Activated T-helper 17 cell treated with anti-CD3 and anti-CD28 coated beads, Interleukin-2, amount 50 U/mL, for 72 hours (primary cell): ENCODE results near the gene TRPC4AP. TPM values are rescaled to one million over a fixed set of nuclear protein-coding genes. Genes with fewer than 3 reads are reported as not detected.
A peak's percentile ranks its signal among the peaks of the same experiment; 100 is the strongest.

ENCODE experiments used
- ATAC-seq: fragments of 150-1000 bp; cut with Tn5 transposase; replicated peaks from 2 replicates; pipeline ENCODE4 v1.10.0; 2021; ENCODE audit warnings: mild to moderate bottlenecking, moderate library complexity
- H3K27ac Mint-ChIP-seq: one replicate; pipeline ENCODE4 v1.8.0; 2022; ENCODE audit warnings: mixed read lengths
- H3K27me3 Mint-ChIP-seq: one replicate; pipeline ENCODE4 v1.8.0; 2022; ENCODE audit warnings: mixed read lengths
- H3K36me3 Mint-ChIP-seq: one replicate; pipeline ENCODE4 v1.8.0; 2022; ENCODE audit warnings: low read depth, mild to moderate bottlenecking, mixed read lengths
- H3K4me1 Mint-ChIP-seq: one replicate; pipeline ENCODE4 v1.8.0; 2022; ENCODE audit warnings: mixed read lengths
- H3K4me3 Mint-ChIP-seq: one replicate; pipeline ENCODE4 v1.8.0; 2022; ENCODE audit warnings: mild to moderate bottlenecking, mixed read lengths
- H3K9me3 Mint-ChIP-seq: one replicate; pipeline ENCODE4 v1.8.0; 2022; ENCODE audit warnings: mixed read lengths
- total RNA-seq, 2 donors: library from RNA; stranded (reverse); gene quantifications; one replicate each; pipeline ENCODE4 v1.2.3, GENCODE V29; 2022

The TRPC4AP gene
- total RNA-seq, 2 donors from 2014 or later: 34.1 to 54.3 TPM

GRCh38 chr20:35021063-35021462 is 71.5 kb downstream of the TRPC4AP start:
- ATAC-seq: no peak
- H3K4me3 Mint-ChIP-seq: no peak overlapping the region
- H3K4me1 Mint-ChIP-seq: peaks cover 10% of the 10 kb centered on the region
- no peaks in the 10 kb centered on the region for H3K27me3 Mint-ChIP-seq
- H3K9me3 Mint-ChIP-seq: no peaks in the 10 kb centered on the region
- H3K27ac Mint-ChIP-seq: peak overlapping the region; percentile 35
- H3K36me3 Mint-ChIP-seq: peaks cover 97% of the 10 kb centered on the region

- Mint-ChIP-seq H3K9me3 (no peaks in the 10 kb centered on the region), H3K4me1 (peaks cover 10% of the 10 kb centered on the region), H3K27ac (peak overlapping the region; percentile 35), H3K27me3 (no peaks in the 10 kb centered on the region), H3K36me3 (peaks cover 97% of the 10 kb centered on the region), H3K4me3 (no peak overlapping the region)
- ATAC-seq: no peak
These were observed 72.3 kb downstream of the TRPC4AP start for GRCh38 chr20:35020108-35020928.

- Mint-ChIP-seq H3K4me1 (peaks cover 5% of the 10 kb centered on the region), H3K36me3 (peaks cover 98% of the 10 kb centered on the region), H3K27me3 (no peaks in the 10 kb centered on the region), H3K4me3 (no peak overlapping the region), H3K27ac (no peak overlapping the region), H3K9me3 (no peaks in the 10 kb centered on the region)
- ATAC-seq: no peak
These were observed 73.8 kb downstream of the TRPC4AP start for GRCh38 chr20:35018590-35019371.

- peaks cover 98% of the 10 kb centered on the region for H3K36me3 Mint-ChIP-seq
- H3K27me3 Mint-ChIP-seq: no peaks in the 10 kb centered on the region
- ATAC-seq: no peak
- no peak overlapping the region for H3K4me3 Mint-ChIP-seq
- H3K27ac Mint-ChIP-seq: peak overlapping the region; percentile 79
- peaks cover 5% of the 10 kb centered on the region for H3K4me1 Mint-ChIP-seq
- no peaks in the 10 kb centered on the region for H3K9me3 Mint-ChIP-seq
These were observed 75.3 kb downstream of the TRPC4AP start for GRCh38 chr20:35017099-35017835.

- ATAC-seq: no peak
- H3K4me1 Mint-ChIP-seq: peaks cover 5% of the 10 kb centered on the region
- peak overlapping the region; percentile 52 for H3K27ac Mint-ChIP-seq
- no peaks in the 10 kb centered on the region for H3K27me3 Mint-ChIP-seq
- H3K9me3 Mint-ChIP-seq: no peaks in the 10 kb centered on the region
- H3K4me3 Mint-ChIP-seq: no peak overlapping the region
- peaks cover 98% of the 10 kb centered on the region for H3K36me3 Mint-ChIP-seq
These were observed 76.8 kb downstream of the TRPC4AP start for GRCh38 chr20:35015863-35016193.

- H3K27me3 Mint-ChIP-seq: no peaks in the 10 kb centered on the region
- H3K4me1 Mint-ChIP-seq: no peaks in the 10 kb centered on the region
- H3K4me3 Mint-ChIP-seq: no peak overlapping the region
- H3K36me3 Mint-ChIP-seq: peaks cover 98% of the 10 kb centered on the region
- ATAC-seq: no peak
- no peaks in the 10 kb centered on the region for H3K9me3 Mint-ChIP-seq
- peak overlapping the region; percentile 43 for H3K27ac Mint-ChIP-seq
These were observed 78.1 kb downstream of the TRPC4AP start for GRCh38 chr20:35014537-35014936.

GRCh38 chr20:35013421-35014411 is 78.9 kb downstream of the TRPC4AP start:
- H3K36me3 Mint-ChIP-seq: peaks cover 100% of the 10 kb centered on the region
- H3K4me1 Mint-ChIP-seq: no peaks in the 10 kb centered on the region

GRCh38 chr20:35012227-35013069 is 80.2 kb downstream of the TRPC4AP start:
- no peak for ATAC-seq
- Mint-ChIP-seq H3K36me3 (peaks cover 100% of the 10 kb centered on the region), H3K27me3 (no peaks in the 10 kb centered on the region), H3K9me3 (no peaks in the 10 kb centered on the region), H3K4me1 (no peaks in the 10 kb centered on the region), H3K4me3 (no peak overlapping the region), H3K27ac (no peak overlapping the region)

More at GRCh38 chr20:35013421-35014411, 78.9 kb downstream of the TRPC4AP start:
- peak overlapping the region; percentile 43 for H3K27ac Mint-ChIP-seq
- ATAC-seq: no peak
- no peak overlapping the region for H3K4me3 Mint-ChIP-seq
- H3K27me3 Mint-ChIP-seq: no peaks in the 10 kb centered on the region
- H3K9me3 Mint-ChIP-seq: no peaks in the 10 kb centered on the region

GRCh38 chr20:35011589-35012226 is 80.9 kb downstream of the TRPC4AP start:
- Mint-ChIP-seq H3K9me3 (no peaks in the 10 kb centered on the region), H3K4me1 (no peaks in the 10 kb centered on the region), H3K27me3 (no peaks in the 10 kb centered on the region), H3K27ac (peak overlapping the region; percentile 67), H3K4me3 (no peak overlapping the region), H3K36me3 (peaks cover 100% of the 10 kb centered on the region)
- ATAC-seq: no peak

- Mint-ChIP-seq H3K27ac (peak overlapping the region; percentile 76), H3K4me3 (no peak overlapping the region), H3K9me3 (no peaks in the 10 kb centered on the region), H3K4me1 (no peaks in the 10 kb centered on the region), H3K36me3 (peaks cover 100% of the 10 kb centered on the region), H3K27me3 (no peaks in the 10 kb centered on the region)
- no peak for ATAC-seq
These were observed 82.0 kb downstream of the TRPC4AP start for GRCh38 chr20:35010405-35011192.

GRCh38 chr20:35009665-35010328 is 82.8 kb downstream of the TRPC4AP start:
- H3K27ac Mint-ChIP-seq: no peak overlapping the region
- no peak overlapping the region for H3K4me3 Mint-ChIP-seq
- peaks cover 100% of the 10 kb centered on the region for H3K36me3 Mint-ChIP-seq
- H3K9me3 Mint-ChIP-seq: no peaks in the 10 kb centered on the region
- no peaks in the 10 kb centered on the region for H3K4me1 Mint-ChIP-seq
- no peak for ATAC-seq
- H3K27me3 Mint-ChIP-seq: no peaks in the 10 kb centered on the region
